Measurements from ENCODE around the gene TTC7B. TPM values are rescaled to one million over a fixed set of nuclear protein-coding genes. Genes with fewer than 3 reads are reported as not detected.

TTC7B gene
- total and polyA plus RNA-seq, 2 experiments from 2014 or later: 7.9 to 28.6 TPM

GRCh38 chr14:90849787-90850444 lies 33.7 kb upstream of the TTC7B start (continued):
- TF ChIP-seq EZH2phosphoT487 (IDR thresholded peaks at IDR 0.05; ENCODE audit: unreplicated experiment) (no peak), POLR2AphosphoS5 (IDR thresholded peaks at IDR 0.05; ENCODE audit: low read depth) (no peak), CREB1 (CRISPR knock-in tag; IDR thresholded peaks at IDR 0.05; ENCODE audit: low read depth) (no peak), ZNF331 (CRISPR knock-in tag; IDR thresholded peaks at IDR 0.05; ENCODE audit: low read depth) (no peak)
- TF ChIP-seq, protein P1, sequence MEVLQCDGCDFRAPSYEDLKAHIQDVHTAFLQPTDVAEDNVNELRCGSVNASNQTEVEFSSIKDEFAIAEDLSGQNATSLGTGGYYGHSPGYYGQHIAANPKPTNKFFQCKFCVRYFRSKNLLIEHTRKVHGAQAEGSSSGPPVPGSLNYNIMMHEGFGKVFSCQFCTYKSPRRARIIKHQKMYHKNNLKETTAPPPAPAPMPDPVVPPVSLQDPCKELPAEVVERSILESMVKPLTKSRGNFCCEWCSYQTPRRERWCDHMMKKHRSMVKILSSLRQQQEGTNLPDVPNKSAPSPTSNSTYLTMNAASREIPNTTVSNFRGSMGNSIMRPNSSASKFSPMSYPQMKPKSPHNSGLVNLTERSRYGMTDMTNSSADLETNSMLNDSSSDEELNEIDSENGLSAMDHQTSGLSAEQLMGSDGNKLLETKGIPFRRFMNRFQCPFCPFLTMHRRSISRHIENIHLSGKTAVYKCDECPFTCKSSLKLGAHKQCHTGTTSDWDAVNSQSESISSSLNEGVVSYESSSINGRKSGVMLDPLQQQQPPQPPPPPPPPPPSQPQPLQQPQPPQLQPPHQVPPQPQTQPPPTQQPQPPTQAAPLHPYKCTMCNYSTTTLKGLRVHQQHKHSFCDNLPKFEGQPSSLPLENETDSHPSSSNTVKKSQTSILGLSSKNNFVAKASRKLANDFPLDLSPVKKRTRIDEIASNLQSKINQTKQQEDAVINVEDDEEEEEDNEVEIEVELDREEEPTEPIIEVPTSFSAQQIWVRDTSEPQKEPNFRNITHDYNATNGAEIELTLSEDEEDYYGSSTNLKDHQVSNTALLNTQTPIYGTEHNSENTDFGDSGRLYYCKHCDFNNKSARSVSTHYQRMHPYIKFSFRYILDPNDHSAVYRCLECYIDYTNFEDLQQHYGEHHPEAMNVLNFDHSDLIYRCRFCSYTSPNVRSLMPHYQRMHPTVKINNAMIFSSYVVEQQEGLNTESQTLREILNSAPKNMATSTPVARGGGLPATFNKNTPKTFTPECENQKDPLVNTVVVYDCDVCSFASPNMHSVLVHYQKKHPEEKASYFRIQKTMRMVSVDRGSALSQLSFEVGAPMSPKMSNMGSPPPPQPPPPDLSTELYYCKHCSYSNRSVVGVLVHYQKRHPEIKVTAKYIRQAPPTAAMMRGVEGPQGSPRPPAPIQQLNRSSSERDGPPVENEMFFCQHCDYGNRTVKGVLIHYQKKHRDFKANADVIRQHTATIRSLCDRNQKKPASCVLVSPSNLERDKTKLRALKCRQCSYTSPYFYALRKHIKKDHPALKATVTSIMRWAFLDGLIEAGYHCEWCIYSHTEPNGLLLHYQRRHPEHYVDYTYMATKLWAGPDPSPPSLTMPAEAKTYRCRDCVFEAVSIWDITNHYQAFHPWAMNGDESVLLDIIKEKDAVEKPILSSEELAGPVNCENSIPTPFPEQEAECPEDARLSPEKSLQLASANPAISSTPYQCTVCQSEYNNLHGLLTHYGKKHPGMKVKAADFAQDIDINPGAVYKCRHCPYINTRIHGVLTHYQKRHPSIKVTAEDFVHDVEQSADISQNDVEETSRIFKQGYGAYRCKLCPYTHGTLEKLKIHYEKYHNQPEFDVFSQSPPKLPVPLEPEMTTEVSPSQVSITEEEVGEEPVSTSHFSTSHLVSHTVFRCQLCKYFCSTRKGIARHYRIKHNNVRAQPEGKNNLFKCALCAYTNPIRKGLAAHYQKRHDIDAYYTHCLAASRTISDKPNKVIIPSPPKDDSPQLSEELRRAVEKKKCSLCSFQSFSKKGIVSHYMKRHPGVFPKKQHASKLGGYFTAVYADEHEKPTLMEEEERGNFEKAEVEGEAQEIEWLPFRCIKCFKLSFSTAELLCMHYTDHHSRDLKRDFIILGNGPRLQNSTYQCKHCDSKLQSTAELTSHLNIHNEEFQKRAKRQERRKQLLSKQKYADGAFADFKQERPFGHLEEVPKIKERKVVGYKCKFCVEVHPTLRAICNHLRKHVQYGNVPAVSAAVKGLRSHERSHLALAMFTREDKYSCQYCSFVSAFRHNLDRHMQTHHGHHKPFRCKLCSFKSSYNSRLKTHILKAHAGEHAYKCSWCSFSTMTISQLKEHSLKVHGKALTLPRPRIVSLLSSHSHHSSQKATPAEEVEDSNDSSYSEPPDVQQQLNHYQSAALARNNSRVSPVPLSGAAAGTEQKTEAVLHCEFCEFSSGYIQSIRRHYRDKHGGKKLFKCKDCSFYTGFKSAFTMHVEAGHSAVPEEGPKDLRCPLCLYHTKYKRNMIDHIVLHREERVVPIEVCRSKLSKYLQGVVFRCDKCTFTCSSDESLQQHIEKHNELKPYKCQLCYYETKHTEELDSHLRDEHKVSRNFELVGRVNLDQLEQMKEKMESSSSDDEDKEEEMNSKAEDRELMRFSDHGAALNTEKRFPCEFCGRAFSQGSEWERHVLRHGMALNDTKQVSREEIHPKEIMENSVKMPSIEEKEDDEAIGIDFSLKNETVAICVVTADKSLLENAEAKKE (CRISPR knock-in tag; IDR thresholded peaks at IDR 0.05): no peak

- no peak for TF ChIP-seq STAT1 (IDR thresholded peaks at IDR 0.05; ENCODE audit: unreplicated experiment)
- no peaks in the 10 kb centered on the region for H3K4me1 ChIP-seq (ENCODE audit: insufficient read depth)
- H3K4me2 ChIP-seq: no peak overlapping the region
- Mint-ChIP-seq H3K4me1 (peaks cover 2% of the 10 kb centered on the region; the same call in 1 of the 3 replicates), H3K9me3 (no peaks in the 10 kb centered on the region), H3K4me3 (no peak overlapping the region), H3K36me3 (ENCODE audit: low read depth) (no peaks in the 10 kb centered on the region), H3K27me3 (ENCODE audit: insufficient read depth, low read depth, poor library complexity) (no peaks in the 10 kb centered on the region), H3K27ac (0 out of 2 replicates have a peak overlapping the region, but pooled peaks have one; percentile 5)
- H3K36me3 ChIP-seq (ENCODE audit: insufficient read depth): no peaks in the 10 kb centered on the region
- H3K79me2 ChIP-seq (replicated peaks; ENCODE audit: insufficient read depth): no peaks in the 10 kb centered on the region
- ATAC-seq: no peak
- H3K9me2 ChIP-seq (ENCODE audit: insufficient read depth): peaks cover 9% of the 10 kb centered on the region; the same call in 1 of the 2 replicates
- H4K20me1 ChIP-seq (replicated peaks; ENCODE audit: insufficient read depth): no peaks in the 10 kb centered on the region
- no peaks in the 10 kb centered on the region for H3F3A ChIP-seq (replicated peaks; ENCODE audit: low read depth)
- H3K27ac ChIP-seq (ENCODE audit: low read depth): no peak overlapping the region
- DNase-seq (ENCODE audit: low spot score): no peak
- H3K4me3 ChIP-seq: no peak overlapping the region
- no peaks in the 10 kb centered on the region for H3K27me3 ChIP-seq (ENCODE audit: insufficient read depth)
- peak overlapping the region; percentile 20; the same call in 1 of the 2 replicates for H2AFZ ChIP-seq
Measured at GRCh38 chr14:90848944-90849731, 32.9 kb upstream of the TTC7B start.

Measured in GM23338 (cell line).